Medulla oblongata (tissue), 1 donor: ENCODE results near the gene NCOA5.
"Not testable (repeated sequence)": the region's sequence is repeated elsewhere in the genome, so short reads cannot be mapped to it uniquely, and the experiment has no call there.

Source experiments
- DNase-seq: peaks from one replicate; pipeline ENCODE4 v3.0.0-alpha.2; 2015; ENCODE audit errors: extremely low spot score

The NCOA5 gene

DNA sequence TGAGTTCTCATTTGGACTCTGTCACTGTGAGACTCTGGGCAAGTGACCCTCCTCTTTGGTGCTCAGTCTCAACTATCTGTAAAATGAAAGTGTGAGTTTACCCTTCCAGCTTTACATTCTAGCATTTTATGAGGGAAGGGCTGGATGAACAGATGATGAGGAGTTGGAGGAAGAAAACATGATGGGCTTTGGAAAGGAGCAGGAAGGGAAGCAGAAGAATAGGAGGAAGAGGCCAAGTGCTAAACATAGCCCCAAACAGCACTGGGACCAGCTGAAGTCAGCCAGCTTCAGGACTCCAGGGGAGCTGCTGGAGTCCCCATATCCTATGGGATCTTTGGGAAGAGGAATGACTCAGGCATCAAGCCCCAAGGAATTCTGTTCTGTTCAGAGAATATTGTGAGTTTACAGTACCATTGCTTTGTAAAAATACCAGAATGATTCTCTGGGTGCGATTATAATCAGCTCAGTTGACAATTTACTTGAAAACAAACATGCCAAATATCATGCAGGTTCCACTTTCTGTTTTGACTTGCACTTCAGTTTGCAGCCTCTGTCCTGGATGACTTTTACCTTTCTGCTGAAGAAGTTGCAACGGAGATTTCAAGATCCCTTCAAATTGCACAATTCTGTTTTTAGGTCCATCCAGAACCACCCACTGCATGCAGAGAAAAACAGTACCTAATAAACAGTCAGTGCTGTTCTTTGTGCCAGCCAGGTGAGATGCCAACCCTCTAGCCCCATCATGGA, 31.6 kb upstream of the NCOA5 start:
- DNase-seq: no peak

DNA sequence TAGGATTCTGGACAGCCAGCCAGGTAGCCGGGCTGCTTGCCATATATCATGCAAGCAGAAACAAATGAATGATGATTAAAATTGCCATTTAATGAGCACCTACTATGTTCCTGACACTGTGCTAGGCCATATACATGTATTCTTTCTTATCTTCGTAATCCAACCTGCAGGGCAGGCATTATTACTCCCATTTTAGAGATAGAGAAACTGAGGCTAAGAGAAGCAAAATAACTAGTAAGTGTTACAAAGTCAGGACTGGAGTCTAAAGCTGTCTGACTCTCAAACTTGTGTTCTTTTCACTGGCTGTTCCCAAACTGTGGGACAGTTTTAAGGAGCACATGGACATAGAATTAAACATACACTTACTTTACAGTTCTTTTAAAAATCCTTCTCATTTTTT, 30.4 kb upstream of the NCOA5 start:
- DNase-seq: no peak

DNA sequence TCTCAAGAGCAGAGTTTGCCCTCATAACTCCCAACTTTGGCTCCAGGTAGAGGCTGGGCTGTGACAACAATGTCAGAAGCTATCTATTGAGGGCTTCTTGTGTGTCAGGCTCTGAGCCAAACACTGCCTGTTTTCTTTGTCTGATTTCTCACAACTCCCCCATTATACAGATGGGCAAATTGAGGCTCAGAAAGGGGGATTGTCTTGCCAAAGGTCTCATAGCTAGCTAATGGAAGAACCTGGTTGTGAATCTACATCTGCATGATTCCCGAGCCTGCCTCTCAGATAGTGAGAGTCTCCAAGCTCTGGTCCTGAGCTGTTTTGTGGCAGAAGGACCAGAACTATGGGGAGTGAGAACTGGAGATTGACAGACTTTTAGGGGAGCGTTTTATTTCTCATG, 29.8 kb upstream of the NCOA5 start:
- no peak for DNase-seq

DNA sequence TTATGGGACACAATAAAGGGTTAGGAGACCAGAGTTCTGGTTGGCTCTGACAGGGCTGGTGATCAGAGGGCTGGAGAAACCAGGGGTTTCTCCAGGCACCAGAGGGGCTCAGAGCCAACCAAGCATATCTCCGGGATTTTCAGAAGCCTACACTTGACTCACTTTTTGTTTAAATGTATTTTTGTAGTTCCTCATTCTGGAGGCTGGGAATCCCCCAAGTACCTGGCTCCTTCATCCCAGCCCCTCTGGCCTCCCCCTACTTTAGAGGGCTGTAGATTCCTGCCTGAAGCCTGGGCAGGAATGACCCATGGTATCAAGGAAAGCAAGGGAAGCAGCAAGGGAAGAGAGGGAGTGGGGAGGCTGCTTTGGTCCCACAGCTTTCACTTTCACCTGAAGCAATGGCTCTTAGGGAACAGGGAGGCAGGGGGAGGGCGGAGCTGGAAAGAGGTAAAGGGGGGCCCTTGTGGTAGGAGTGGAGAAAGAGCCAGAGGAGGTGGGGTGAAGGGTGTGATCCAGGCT, 29.3 kb upstream of the NCOA5 start:
- no peak for DNase-seq

GRCh38 chr20:46118481-46119020, 28.8 kb upstream of the NCOA5 start:
- peak; percentile 17 for DNase-seq

DNA sequence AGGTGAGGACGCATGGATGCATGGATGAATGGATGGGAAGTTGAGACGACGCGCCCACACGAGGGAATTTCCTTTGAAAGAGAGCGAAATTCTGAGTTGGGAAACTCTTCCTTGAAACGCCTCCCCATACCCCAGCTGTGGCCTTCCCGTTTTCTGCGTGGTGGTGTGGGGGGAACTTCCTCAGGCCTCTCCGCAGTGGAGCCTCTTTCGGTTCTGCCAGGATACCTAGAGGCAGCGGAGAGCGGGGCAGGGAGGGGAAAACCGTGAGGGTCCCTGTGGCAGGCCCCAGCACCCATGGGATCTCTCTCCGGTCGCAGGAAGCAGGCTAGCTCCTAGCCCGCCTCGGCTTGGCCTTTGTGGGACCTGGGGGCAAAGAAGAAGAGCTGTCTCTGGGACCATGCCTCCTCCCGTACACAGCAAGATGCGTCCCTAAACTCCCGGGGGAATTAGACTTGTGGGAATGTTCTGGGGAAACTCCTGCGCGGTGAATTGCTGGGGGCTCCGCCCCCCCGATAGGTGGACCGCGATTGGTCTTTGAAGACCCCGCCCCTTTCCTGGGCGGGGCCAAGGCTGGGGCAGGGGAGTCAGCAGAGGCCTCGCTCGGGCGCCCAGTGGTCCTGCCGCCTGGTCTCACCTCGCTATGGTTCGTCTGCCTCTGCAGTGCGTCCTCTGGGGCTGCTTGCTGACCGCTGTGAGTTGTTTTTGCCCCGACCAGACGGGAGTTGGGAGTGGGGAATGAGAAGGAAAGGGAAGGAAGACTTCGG, 28.1 kb upstream of the NCOA5 start, which contains the start of gene CD40:
TSS of gene CD40 (plus strand) at position 611 of the 764 bp plus-strand sequence. CDS start at position 641, 30 bp downstream.
- DNase-seq: peak; percentile 91

DNA sequence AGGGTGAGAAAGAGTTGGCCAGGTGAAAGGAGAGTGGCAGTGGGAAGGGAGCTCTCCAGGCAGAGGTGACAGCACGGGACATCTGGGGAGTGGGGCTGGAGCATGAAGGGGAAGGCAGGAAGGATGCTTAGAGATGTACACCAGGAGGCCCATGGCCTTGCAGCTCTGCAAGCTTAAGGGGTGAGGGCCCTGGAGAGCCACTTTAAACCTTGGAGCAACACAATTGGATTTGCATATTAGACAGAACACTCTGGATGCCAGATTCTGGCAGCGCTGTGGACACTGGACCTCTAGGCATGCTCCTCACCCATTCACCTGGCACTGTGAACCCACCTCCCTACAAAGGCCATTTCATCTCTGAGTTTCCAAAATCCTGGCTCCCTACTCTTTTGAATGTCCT, 24.7 kb upstream of the NCOA5 start:
- DNase-seq: no peak

DNA sequence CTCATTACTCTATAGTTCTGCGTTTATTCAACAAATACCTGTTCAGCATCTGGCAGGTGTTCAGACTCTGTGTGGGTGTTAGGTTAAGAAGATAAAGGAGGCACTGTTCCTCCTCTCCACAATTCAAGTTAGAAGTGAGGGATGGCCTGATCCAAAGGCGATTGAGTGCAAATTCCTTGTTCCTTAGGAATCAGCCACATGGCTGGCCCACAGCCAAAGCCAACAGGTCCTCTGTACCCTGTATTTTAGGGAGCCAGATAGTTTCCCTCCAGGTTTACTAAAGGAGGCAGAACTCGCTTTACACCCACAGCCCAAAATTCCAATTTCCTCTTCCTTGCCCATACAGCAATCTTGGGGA, 23.3 kb upstream of the NCOA5 start:
- no peak for DNase-seq

- DNase-seq: no peak
These were observed 22.8 kb upstream of the NCOA5 start for GRCh38 chr20:46112430-46113112.

GRCh38 chr20:46111836-46112212, 22.1 kb upstream of the NCOA5 start:
- no peak for DNase-seq

- DNase-seq: peak; percentile 80
These were observed 21.5 kb upstream of the NCOA5 start for GRCh38 chr20:46111028-46111835.

DNA sequence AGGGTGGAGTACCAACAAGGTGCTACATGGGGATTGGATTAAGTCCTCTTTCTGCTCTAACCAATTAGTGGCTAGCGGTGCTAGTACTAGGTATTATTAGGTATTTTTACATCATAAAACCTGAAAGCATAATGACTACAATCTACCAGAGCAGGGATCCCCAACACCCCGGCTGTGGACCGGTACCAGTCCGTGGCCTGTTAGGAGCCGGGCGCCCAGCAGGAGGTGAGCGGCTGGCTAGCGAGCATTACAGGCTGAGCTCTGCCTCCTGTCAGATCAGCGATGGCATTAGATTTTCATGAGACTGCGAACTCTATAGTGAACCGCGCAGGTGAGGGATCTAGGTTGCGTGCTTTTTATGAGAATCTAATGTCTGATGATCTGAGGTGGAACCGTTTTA, 19.2 kb upstream of the NCOA5 start:
- DNase-seq: no peak

DNA sequence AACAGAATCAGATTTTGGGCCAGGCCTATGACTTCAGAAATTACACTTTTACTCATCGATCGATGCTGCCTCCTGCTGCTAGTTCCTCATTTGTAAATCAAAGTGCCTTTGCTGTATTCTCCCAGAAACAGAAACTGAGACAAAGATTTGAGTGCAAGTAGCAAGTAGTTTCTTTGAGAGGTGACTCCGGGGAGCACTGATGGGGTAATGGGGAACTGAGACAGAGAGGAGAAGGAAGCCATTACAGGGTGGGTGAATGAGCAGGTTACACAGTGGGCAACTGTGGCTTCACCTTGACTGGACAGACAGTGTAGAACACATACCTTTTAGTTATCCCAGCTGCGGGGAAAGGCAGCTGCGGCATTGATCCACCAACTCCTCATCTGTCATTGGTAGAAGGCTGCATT, 18.7 kb upstream of the NCOA5 start:
- DNase-seq: peak; percentile 65

DNA sequence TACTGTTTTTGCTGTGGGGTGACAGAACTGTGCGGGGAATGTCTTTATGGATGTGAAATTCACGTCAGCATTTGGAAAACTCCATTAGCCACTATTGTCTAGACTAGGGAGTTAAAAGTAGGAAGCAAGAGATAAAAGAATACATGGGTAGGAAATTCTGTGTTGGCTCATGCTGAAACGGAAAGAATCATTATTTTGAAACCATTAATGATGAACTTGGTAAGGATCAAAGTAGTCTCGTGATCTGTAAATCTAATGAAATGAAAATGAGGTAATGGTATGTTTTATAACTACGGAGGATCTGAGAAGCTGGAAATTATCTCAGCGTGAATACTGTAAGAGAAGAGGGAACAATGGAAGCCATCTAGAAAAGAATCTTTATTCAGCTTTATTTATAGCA, 17.3 kb upstream of the NCOA5 start:
- no peak for DNase-seq

GRCh38 chr20:46104262-46104661, 14.5 kb upstream of the NCOA5 start:
- no peak for DNase-seq

DNA sequence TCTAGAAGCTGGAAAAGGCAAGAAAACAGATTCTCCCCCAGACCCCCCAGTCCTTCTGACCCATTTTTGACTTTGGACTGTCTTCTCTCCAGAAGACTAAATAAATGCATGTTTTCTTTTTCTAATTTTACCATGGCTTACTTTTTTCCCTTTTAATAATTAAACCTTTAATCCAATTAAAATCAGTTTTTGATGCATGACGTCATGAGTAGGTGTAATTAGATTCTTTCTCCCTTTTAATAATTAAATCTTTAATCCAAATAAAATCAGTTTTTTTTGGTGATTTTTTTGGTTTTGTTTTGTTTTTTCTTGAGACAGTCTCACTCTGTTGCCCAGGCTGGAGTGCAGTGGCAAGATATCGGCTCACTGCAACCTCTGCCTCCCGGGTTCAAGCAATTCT, 13.2 kb upstream of the NCOA5 start:
- DNase-seq: no peak

DNA sequence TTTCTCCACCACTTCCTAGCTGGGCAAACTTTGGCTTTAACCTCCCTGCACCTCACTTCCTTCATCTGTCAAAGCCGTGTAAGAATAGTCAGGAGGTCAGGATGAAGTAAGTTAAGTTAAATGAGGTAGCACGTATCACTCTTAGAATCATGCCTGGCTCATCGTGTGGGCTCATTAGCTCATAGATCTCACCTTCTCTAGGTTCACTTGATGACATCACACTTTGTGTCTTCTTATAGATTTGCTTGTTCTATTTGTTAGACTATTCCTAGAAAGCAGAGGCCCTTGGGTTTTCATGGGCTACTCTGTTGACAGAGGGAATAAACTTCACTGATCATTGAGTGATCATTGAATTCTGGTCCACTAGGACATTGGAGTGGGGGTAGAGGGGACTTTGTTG, 12.2 kb upstream of the NCOA5 start:
- DNase-seq: no peak

- no peak for DNase-seq
These were observed 11.2 kb upstream of the NCOA5 start for GRCh38 chr20:46100988-46101387.

GRCh38 chr20:46100444-46100843, 10.7 kb upstream of the NCOA5 start:
- DNase-seq: not testable (repeated sequence)

GRCh38 chr20:46099491-46100287, 9.9 kb upstream of the NCOA5 start:
- DNase-seq: no peak

GRCh38 chr20:46093531-46093930, 3.8 kb upstream of the NCOA5 start:
- no peak for DNase-seq
